PC-9 (cell line): ENCODE data around the gene RAD23A. TPM values are rescaled to one million over a fixed set of nuclear protein-coding genes. Genes with fewer than 3 reads are reported as not detected.

Experiments used
- BruUV-seq: library from RNA; stranded (reverse); fragments of 400-500 nt; replicated peaks from 2 replicates; lab custom pipeline; 2021; lab: Mats Ljungman, UMichigan
- CTCF ChIA-PET: fragments of 300-600 bp; sonication (Branson Sonifier 250); formaldehyde crosslinking; loops from one replicate; lab custom pipeline; 2022; ENCODE audit warnings: antibody characterized with exemption; lab: Charles Lee
- POLR2A ChIA-PET: fragments of 300-600 bp; sonication (Branson Sonifier 250); formaldehyde crosslinking; loops from one replicate; lab custom pipeline; 2022; ENCODE audit warnings: antibody characterized with exemption; ENCODE audit not compliant: unreplicated experiment; lab: Charles Lee
- DNase-seq, 2 experiments: peaks; one replicate each; pipeline versions ENCODE4 v3.0.0 to v3.0.0-alpha.2; 2015 to 2022; ENCODE audit warnings: mixed read lengths in 1 of 2
- H2AFZ ChIP-seq: fragments of 200-600 bp; sonication (generic); 2 replicates; pipeline ENCODE4 v1.8.1; 2017; ENCODE audit warnings: antibody characterized with exemption
- H3F3A ChIP-seq: fragments of 200-600 bp; sonication (generic); 2 replicates; pipeline ENCODE4 v1.8.1; 2017; ENCODE audit warnings: antibody characterized with exemption, mild to moderate bottlenecking, low read depth; ENCODE audit not compliant: insufficient read depth
- H3K27ac ChIP-seq: fragments of 200-600 bp; sonication (generic); 2 replicates; pipeline ENCODE4 v1.6.1; 2016; ENCODE audit warnings: mixed run types
- H3K27me3 ChIP-seq: fragments of 200-600 bp; sonication (generic); 2 replicates; pipeline ENCODE4 v1.6.1; 2016; ENCODE audit warnings: low read depth, mixed run types; ENCODE audit not compliant: insufficient read depth
- H3K36me3 ChIP-seq: fragments of 200-600 bp; sonication (generic); 2 replicates; pipeline ENCODE4 v1.6.1; 2016; ENCODE audit warnings: low read depth, mixed run types
- H3K4me1 ChIP-seq: fragments of 200-600 bp; sonication (generic); replicated peaks from 2 replicates; pipeline ENCODE4 v1.6.1; 2016; ENCODE audit warnings: mixed run types; ENCODE audit not compliant: insufficient read depth
- H3K4me2 ChIP-seq: fragments of 200-600 bp; sonication (generic); 2 replicates; pipeline ENCODE4 v1.6.1; 2017; ENCODE audit warnings: mixed run types
- H3K4me3 ChIP-seq: fragments of 200-600 bp; sonication (generic); 2 replicates; pipeline ENCODE4 v1.6.1; 2016; ENCODE audit warnings: mixed run types
- H3K79me2 ChIP-seq: fragments of 200-600 bp; sonication (generic); 2 replicates; pipeline ENCODE4 v1.6.1; 2017; ENCODE audit warnings: low read depth, mixed run types
- H3K9me2 ChIP-seq: fragments of 200-600 bp; sonication (generic); 2 replicates; pipeline ENCODE4 v1.8.1; 2017; ENCODE audit warnings: mild to moderate bottlenecking; ENCODE audit not compliant: insufficient read depth
- H3K9me3 ChIP-seq: fragments of 200-600 bp; sonication (generic); 2 replicates; pipeline ENCODE4 v1.8.1; 2016; ENCODE audit warnings: low read depth; ENCODE audit not compliant: insufficient read depth
- H4K20me1 ChIP-seq: fragments of 200-600 bp; sonication (generic); 2 replicates; pipeline ENCODE4 v1.8.1; 2017; ENCODE audit not compliant: insufficient read depth
- CTCF ChIP-seq: fragments of 200-600 bp; sonication (generic); conservative IDR thresholded peaks from 2 replicates; pipeline ENCODE4 v1.6.1; 2017; ENCODE audit warnings: mixed run types, antibody characterized with exemption, mild to moderate bottlenecking, moderate library complexity
- EZH2 ChIP-seq: fragments of 200-600 bp; sonication (generic); IDR thresholded peaks from 2 replicates; pipeline ENCODE4 v1.8.0; 2017; ENCODE audit warnings: antibody characterized with exemption, low read depth
- intact Hi-C: fragments of 100-400 bp; cut with micrococcal nuclease; formaldehyde crosslinking; loops from one replicate; pipeline ENCODE4 v1.10.0; 2022; ENCODE audit not compliant: unreplicated experiment
- total RNA-seq: library from RNA; stranded (reverse); gene quantifications from 2 replicates; pipeline ENCODE4 v1.2.3, GENCODE V29; 2021

The RAD23A gene
- total RNA-seq, 1 experiment from 2014 or later = 186 TPM

- H3F3A ChIP-seq = peaks cover 7% of the 10 kb centered on the region
- TF ChIP-seq CTCF = no peak
- peaks cover 28% of the 10 kb centered on the region for H3K4me1 ChIP-seq
- BruUV-seq = no TSS peak
- H3K9me3 ChIP-seq = no peaks in the 10 kb centered on the region
- ChIA-PET POLR2A (no interaction called here), CTCF (no interaction called here)
- no peaks in the 10 kb centered on the region for H3K9me2 ChIP-seq
- no peak overlapping the region for H3K4me3 ChIP-seq
- no peak overlapping the region for H3K27ac ChIP-seq
- H3K4me2 ChIP-seq = no peak overlapping the region
- no peak overlapping the region for H2AFZ ChIP-seq
- H3K79me2 ChIP-seq = peaks cover 47% of the 10 kb centered on the region
- peaks cover 20% of the 10 kb centered on the region for H3K36me3 ChIP-seq
- DNase-seq = no peak
- peaks cover 12% of the 10 kb centered on the region for H4K20me1 ChIP-seq
- intact Hi-C loops = no loop called here
- no peaks in the 10 kb centered on the region for H3K27me3 ChIP-seq
Observed at GRCh38 chr19:12935071-12935470, 10.6 kb upstream of the RAD23A start.

- Histone ChIP-seq H3K9me2 (no peaks in the 10 kb centered on the region), H3K27ac (no peak overlapping the region), H4K20me1 (peaks cover 16% of the 10 kb centered on the region), H3F3A (peaks cover 22% of the 10 kb centered on the region), H3K79me2 (peaks cover 51% of the 10 kb centered on the region), H3K4me1 (peaks cover 31% of the 10 kb centered on the region), H3K27me3 (no peaks in the 10 kb centered on the region), H3K36me3 (peaks cover 26% of the 10 kb centered on the region), H2AFZ (no peak overlapping the region), H3K4me3 (no peak overlapping the region), H3K9me3 (no peaks in the 10 kb centered on the region), H3K4me2 (no peak overlapping the region)
- no TSS peak for BruUV-seq
- TF ChIP-seq EZH2 (no peak), CTCF (no peak)
- DNase-seq = no peak
- intact Hi-C loops = no loop called here
- CTCF ChIA-PET = no interaction called here
- POLR2A ChIA-PET = no interaction called here
Observed at GRCh38 chr19:12936582-12936981, 9.1 kb upstream of the RAD23A start.

GRCh38 chr19:12937093-12937926, 8.4 kb upstream of the RAD23A start:
- Histone ChIP-seq H4K20me1 (peaks cover 16% of the 10 kb centered on the region), H3K27ac (peak overlapping the region; percentile 35), H3K9me3 (no peaks in the 10 kb centered on the region), H3K79me2 (peaks cover 47% of the 10 kb centered on the region), H3K27me3 (no peaks in the 10 kb centered on the region), H3K36me3 (peaks cover 29% of the 10 kb centered on the region), H3F3A (peaks cover 29% of the 10 kb centered on the region), H3K4me3 (peak overlapping the region; percentile 99), H3K4me1 (peaks cover 25% of the 10 kb centered on the region), H3K4me2 (peak overlapping the region; percentile 95), H2AFZ (peak overlapping the region; percentile 92), H3K9me2 (no peaks in the 10 kb centered on the region)
- TF ChIP-seq CTCF = no peak
- TF ChIP-seq EZH2 = no peak
- no peak for DNase-seq
- ChIA-PET CTCF (interaction anchor here (0.6 to 1.1 kb wide), 2 partner anchors 28 to 56 kb away, joined by 3 to 4 read pairs; partner anchors contain the start of gene DNASE2), POLR2A (interaction anchor here (0.6 to 1.0 kb wide), 4 partner anchors 47 to 528 kb away, joined by 3 to 5 read pairs (median 4); partner anchors contain the start of gene GCDH)
- TSS peak; percentile 35 for BruUV-seq
- intact Hi-C loops = no loop called here
